Measurements from ENCODE around the gene MEGF11.

GRCh38 chr15:65936282-65936681 is 317.3 kb downstream of the MEGF11 start:
- TF ChIP-seq CTCF (IDR thresholded peaks at IDR 0.05) (no peak), POLR2A (IDR thresholded peaks at IDR 0.05) (no peak)
